Measurements from ENCODE around the gene PRRX2. TPM values are rescaled to one million over a fixed set of nuclear protein-coding genes. Genes with fewer than 3 reads are reported as not detected.

Gene PRRX2
- total RNA-seq, 2 experiments from 2014 or later = not detected

- Mint-ChIP-seq H3K4me1 (peaks cover 3% of the 10 kb centered on the region), H3K27ac (no peak overlapping the region), H3K36me3 (ENCODE audit: low read depth) (no peaks in the 10 kb centered on the region), H3K27me3 (peaks cover 10% of the 10 kb centered on the region), H3K9me3 (no peaks in the 10 kb centered on the region), H3K4me3 (no peak overlapping the region)
- POLR2A ChIA-PET = interaction anchor here (0.8 to 1.9 kb wide), 5 partner anchors 9 to 60 kb away, joined by 3 to 8 read pairs (median 3); no protein-coding TSS in a partner anchor
- DNase-seq = peak; percentile 68
- CTCF ChIA-PET = interaction anchor here (0.6 to 5.5 kb wide), 31 partner anchors 8 to 1192 kb away, joined by 3 to 81 read pairs (median 5); partner anchors contain the start of genes ASB6, C9orf78 and TOR1B
These were observed 61.1 kb downstream of the PRRX2 start for GRCh38 chr9:129726322-129727160.

GRCh38 chr9:129728744-129729143, 63.3 kb downstream of the PRRX2 start:
- no peak for DNase-seq
- H3K4me1 Mint-ChIP-seq = peaks cover 3% of the 10 kb centered on the region
- H3K27me3 Mint-ChIP-seq = peaks cover 12% of the 10 kb centered on the region
- CTCF ChIA-PET = interaction anchor here (1.1 to 5.5 kb wide), 3 partner anchors 9 to 57 kb away, joined by 5 to 81 read pairs (median 5); no protein-coding TSS in a partner anchor
- no peak overlapping the region for H3K27ac Mint-ChIP-seq
- H3K9me3 Mint-ChIP-seq = no peaks in the 10 kb centered on the region
- POLR2A ChIA-PET = interaction anchor here (1.4 kb wide), 1 partner anchor 9 kb away, joined by 5 read pairs; no protein-coding TSS in a partner anchor
- no peak overlapping the region for H3K4me3 Mint-ChIP-seq
- H3K36me3 Mint-ChIP-seq (ENCODE audit: low read depth) = no peaks in the 10 kb centered on the region

- Mint-ChIP-seq H3K4me1 (peaks cover 2% of the 10 kb centered on the region), H3K9me3 (no peaks in the 10 kb centered on the region), H3K4me3 (no peak overlapping the region), H3K27ac (no peak overlapping the region), H3K36me3 (ENCODE audit: low read depth) (no peaks in the 10 kb centered on the region), H3K27me3 (peaks cover 9% of the 10 kb centered on the region)
- no peak for DNase-seq
- ChIA-PET CTCF (no interaction called here), POLR2A (no interaction called here)
These were observed 66.1 kb downstream of the PRRX2 start for GRCh38 chr9:129731477-129732085.

GRCh38 chr9:129732100-129732499, 66.7 kb downstream of the PRRX2 start:
- no peak for DNase-seq
- Mint-ChIP-seq H3K36me3 (ENCODE audit: low read depth) (no peaks in the 10 kb centered on the region), H3K27me3 (peaks cover 7% of the 10 kb centered on the region), H3K4me1 (peaks cover 1% of the 10 kb centered on the region), H3K27ac (no peak overlapping the region), H3K4me3 (no peak overlapping the region), H3K9me3 (no peaks in the 10 kb centered on the region)
- ChIA-PET POLR2A (no interaction called here), CTCF (no interaction called here)

GRCh38 chr9:129732946-129733631, 67.6 kb downstream of the PRRX2 start:
- H3K36me3 Mint-ChIP-seq (ENCODE audit: low read depth) = no peaks in the 10 kb centered on the region
- peaks cover 8% of the 10 kb centered on the region for H3K4me1 Mint-ChIP-seq
- no peaks in the 10 kb centered on the region for H3K9me3 Mint-ChIP-seq
- H3K4me3 Mint-ChIP-seq = no peak overlapping the region
- DNase-seq = no peak
- POLR2A ChIA-PET = no interaction called here
- H3K27me3 Mint-ChIP-seq = peaks cover 7% of the 10 kb centered on the region
- CTCF ChIA-PET = no interaction called here
- no peak overlapping the region for H3K27ac Mint-ChIP-seq

- Mint-ChIP-seq H3K27ac (no peak overlapping the region), H3K27me3 (peaks cover 7% of the 10 kb centered on the region), H3K9me3 (no peaks in the 10 kb centered on the region), H3K4me3 (no peak overlapping the region), H3K36me3 (ENCODE audit: low read depth) (no peaks in the 10 kb centered on the region), H3K4me1 (peaks cover 11% of the 10 kb centered on the region)
- ChIA-PET CTCF (no interaction called here), POLR2A (no interaction called here)
- no peak for DNase-seq
These were observed 68.1 kb downstream of the PRRX2 start for GRCh38 chr9:129733632-129733953.

GRCh38 chr9:129735546-129735945, 70.1 kb downstream of the PRRX2 start:
- Mint-ChIP-seq H3K4me3 (no peak overlapping the region), H3K36me3 (ENCODE audit: low read depth) (no peaks in the 10 kb centered on the region), H3K27ac (no peak overlapping the region), H3K9me3 (no peaks in the 10 kb centered on the region), H3K4me1 (peaks cover 11% of the 10 kb centered on the region), H3K27me3 (peaks cover 7% of the 10 kb centered on the region)
- ChIA-PET CTCF (interaction anchor here (3.3 to 5.0 kb wide), 2 partner anchors 8 to 55 kb away, joined by 32 to 81 read pairs; no protein-coding TSS in a partner anchor), POLR2A (no interaction called here)
- DNase-seq = no peak

- Mint-ChIP-seq H3K9me3 (no peaks in the 10 kb centered on the region), H3K4me1 (peaks cover 11% of the 10 kb centered on the region), H3K27ac (no peak overlapping the region), H3K36me3 (ENCODE audit: low read depth) (no peaks in the 10 kb centered on the region), H3K4me3 (no peak overlapping the region), H3K27me3 (peaks cover 5% of the 10 kb centered on the region)
- ChIA-PET CTCF (interaction anchor here (1.2 to 5.0 kb wide), 3 partner anchors 9 to 54 kb away, joined by 5 to 81 read pairs (median 32); no protein-coding TSS in a partner anchor), POLR2A (interaction anchor here (2.1 kb wide), 2 partner anchors 8 to 45 kb away, joined by 5 read pairs; no protein-coding TSS in a partner anchor)
- no peak for DNase-seq
These were observed 70.9 kb downstream of the PRRX2 start for GRCh38 chr9:129736334-129736733.

GRCh38 chr9:129737479-129738274, 72.2 kb downstream of the PRRX2 start:
- Mint-ChIP-seq H3K27ac (peak overlapping the region; percentile 55), H3K27me3 (peaks cover 1% of the 10 kb centered on the region), H3K36me3 (ENCODE audit: low read depth) (no peaks in the 10 kb centered on the region), H3K4me3 (peak overlapping the region; percentile 53), H3K9me3 (no peaks in the 10 kb centered on the region), H3K4me1 (peaks cover 11% of the 10 kb centered on the region)
- peak; percentile 88 for DNase-seq
- POLR2A ChIA-PET = interaction anchor here (0.6 to 2.2 kb wide), 12 partner anchors 9 to 956 kb away, joined by 3 to 8 read pairs (median 3); partner anchors contain the start of genes EXOSC2, NTMT1 and TOR1B
- CTCF ChIA-PET = interaction anchor here (0.6 to 5.0 kb wide), 51 partner anchors 9 to 1475 kb away, joined by 3 to 81 read pairs (median 4); partner anchors contain the start of genes IER5L and PTGES

- ChIA-PET POLR2A (no interaction called here), CTCF (interaction anchor here (1.8 to 5.0 kb wide), 3 partner anchors 12 to 45 kb away, joined by 8 to 81 read pairs (median 47); no protein-coding TSS in a partner anchor)
- no peak overlapping the region for H3K4me3 Mint-ChIP-seq
- no peaks in the 10 kb centered on the region for H3K9me3 Mint-ChIP-seq
- no peak overlapping the region for H3K27ac Mint-ChIP-seq
- H3K27me3 Mint-ChIP-seq = peaks cover 5% of the 10 kb centered on the region
- no peak for DNase-seq
- no peaks in the 10 kb centered on the region for H3K36me3 Mint-ChIP-seq (ENCODE audit: low read depth)
- H3K4me1 Mint-ChIP-seq = peaks cover 11% of the 10 kb centered on the region
These were observed 74.0 kb downstream of the PRRX2 start for GRCh38 chr9:129739432-129739831.

- Mint-ChIP-seq H3K27ac (no peak overlapping the region), H3K36me3 (ENCODE audit: low read depth) (no peaks in the 10 kb centered on the region), H3K4me1 (peaks cover 11% of the 10 kb centered on the region), H3K4me3 (no peak overlapping the region), H3K27me3 (peaks cover 5% of the 10 kb centered on the region), H3K9me3 (no peaks in the 10 kb centered on the region)
- DNase-seq = no peak
- ChIA-PET POLR2A (no interaction called here), CTCF (interaction anchor here (5.0 kb wide), 1 partner anchor 13 kb away, joined by 81 read pairs; no protein-coding TSS in a partner anchor)
These were observed 74.7 kb downstream of the PRRX2 start for GRCh38 chr9:129740174-129740573.
